Immature natural killer cell (primary cell): ENCODE measurements around the gene LRRC26. TPM values are rescaled to one million over a fixed set of nuclear protein-coding genes. Genes with fewer than 3 reads are reported as not detected.

Source experiments
- DNase-seq, 3 donors: peaks; one replicate each; pipeline ENCODE4 v3.0.0; 2022; ENCODE audit warnings: mixed read lengths in 1 of 3
- H3K27ac Mint-ChIP-seq, 6 donors: one replicate each; pipeline ENCODE4 v1.8.0; 2020; ENCODE audit warnings: mixed read lengths in 6 of 6, mild to moderate bottlenecking in 5 of 6, inconsistent platforms in 4 of 6, moderate library complexity in 3 of 6
- H3K27me3 Mint-ChIP-seq, 3 donors: one replicate each; pipeline ENCODE4 v1.8.0; 2020 to 2021; ENCODE audit warnings: low read depth in 3 of 3, mild to moderate bottlenecking in 3 of 3, mixed read lengths in 3 of 3, moderate library complexity in 3 of 3, inconsistent platforms in 1 of 3
- H3K36me3 Mint-ChIP-seq, 3 donors: one replicate each; pipeline ENCODE4 v1.8.0; 2020; ENCODE audit warnings: mixed read lengths in 3 of 3, inconsistent platforms in 2 of 3, mild to moderate bottlenecking in 2 of 3
- H3K4me1 Mint-ChIP-seq, 2 donors: one replicate each; pipeline ENCODE4 v1.8.0; 2020; ENCODE audit warnings: inconsistent platforms in 2 of 2, mild to moderate bottlenecking in 2 of 2, mixed read lengths in 2 of 2, moderate library complexity in 1 of 2
- H3K4me3 Mint-ChIP-seq, 5 donors: one replicate each; pipeline ENCODE4 v1.8.0; 2020; ENCODE audit warnings: mild to moderate bottlenecking in 5 of 5, mixed read lengths in 5 of 5, inconsistent platforms in 3 of 5, moderate library complexity in 3 of 5
- H3K9me3 Mint-ChIP-seq, 6 donors: one replicate each; pipeline ENCODE4 v1.8.0; 2020; ENCODE audit warnings: mild to moderate bottlenecking in 6 of 6, mixed read lengths in 6 of 6, inconsistent platforms in 4 of 6, moderate library complexity in 3 of 6
- polyA plus RNA-seq, 3 donors: library from polyadenylated mRNA; unstranded; fragments of 300-500 nt; fragmentation: Illumina TruSeq; gene quantifications; one replicate each; pipeline ENCODE4 v1.2.3, GENCODE V29; 2021

The LRRC26 gene
- polyA plus RNA-seq, 3 donors from 2014 or later, result 0.22 to 2.1 TPM; not detected in 1

DNA sequence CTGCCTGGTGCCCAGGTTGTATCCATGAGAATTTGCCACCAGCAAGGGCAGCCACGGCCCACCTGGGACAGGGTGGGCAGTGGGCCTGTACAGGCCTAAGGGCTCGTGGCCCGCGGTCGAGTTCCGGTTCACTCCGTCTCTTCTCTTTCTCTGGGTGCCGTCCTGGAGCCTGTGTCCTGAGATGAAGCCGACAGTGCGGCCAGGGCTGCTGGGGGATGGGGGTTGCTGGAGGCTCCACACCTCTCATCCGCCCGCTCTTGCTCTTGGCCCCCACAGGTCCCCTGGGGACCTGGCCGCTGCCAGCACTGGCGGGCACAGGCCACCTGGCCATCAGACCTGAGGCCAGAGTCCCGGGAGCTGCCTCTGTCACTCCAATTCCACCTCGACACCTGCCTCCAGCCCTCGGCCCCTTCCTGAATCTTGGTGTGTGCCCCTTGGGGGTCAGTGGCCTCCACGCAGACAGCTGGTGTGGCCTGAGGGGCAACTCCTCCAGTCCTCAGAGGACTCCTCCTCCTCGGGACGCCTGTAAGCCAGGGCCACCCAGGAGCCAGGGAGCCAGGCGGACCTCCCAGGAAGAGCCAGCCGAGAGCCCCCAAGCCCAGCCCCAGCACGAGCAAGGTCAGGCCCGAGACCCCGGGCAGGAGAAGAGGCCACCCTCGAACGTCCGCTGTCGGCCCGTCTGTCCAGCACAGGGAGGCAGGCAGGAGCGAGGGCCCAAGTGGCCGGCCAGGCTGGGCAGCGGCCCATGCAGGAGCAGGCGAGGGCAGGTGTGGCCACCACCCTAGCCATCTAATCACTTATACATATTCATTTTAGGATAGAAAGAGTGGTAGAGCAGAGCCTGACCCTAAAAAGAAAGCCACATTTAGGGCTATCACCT lies 5.2 kb downstream of the LRRC26 start:
- no peak overlapping the region for H3K27ac Mint-ChIP-seq
- H3K4me1 Mint-ChIP-seq, result no peaks in the 10 kb centered on the region
- no peaks in the 10 kb centered on the region for H3K9me3 Mint-ChIP-seq
- H3K36me3 Mint-ChIP-seq, result no peaks in the 10 kb centered on the region
- DNase-seq, result no peak
- H3K27me3 Mint-ChIP-seq, result peaks cover 9 to 21% (median 17%) of the 10 kb centered on the region in 3 donors
- no peak overlapping the region for H3K4me3 Mint-ChIP-seq

DNA sequence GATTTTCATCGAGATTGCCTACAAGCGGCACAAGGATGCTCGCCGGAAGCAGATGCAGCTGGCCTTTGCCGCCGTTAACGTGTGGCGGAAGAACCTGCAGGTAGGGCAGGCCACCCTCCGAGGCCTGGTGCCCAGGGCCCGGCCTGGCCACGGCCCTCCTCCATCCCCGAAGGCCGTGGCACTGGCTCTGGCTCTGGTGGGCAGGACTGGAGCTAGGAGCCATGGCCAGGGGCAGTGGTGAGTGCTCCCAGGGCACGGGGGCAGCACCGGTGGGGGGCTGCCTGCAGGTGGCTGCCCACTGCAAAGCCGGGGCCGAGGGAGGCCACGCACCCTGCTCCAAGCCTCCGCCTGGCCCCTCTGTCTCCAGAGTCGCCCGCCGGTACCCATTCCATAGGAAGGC lies 6.0 kb downstream of the LRRC26 start:
- H3K27ac Mint-ChIP-seq, result no peak overlapping the region
- peaks cover 11 to 29% (median 19%) of the 10 kb centered on the region in 3 donors for H3K27me3 Mint-ChIP-seq
- peaks cover 0 to 1% of the 10 kb centered on the region in 2 donors for H3K4me1 Mint-ChIP-seq
- H3K36me3 Mint-ChIP-seq, result no peaks in the 10 kb centered on the region
- no peak overlapping the region for H3K4me3 Mint-ChIP-seq
- DNase-seq, result no peak
- H3K9me3 Mint-ChIP-seq, result no peaks in the 10 kb centered on the region

DNA sequence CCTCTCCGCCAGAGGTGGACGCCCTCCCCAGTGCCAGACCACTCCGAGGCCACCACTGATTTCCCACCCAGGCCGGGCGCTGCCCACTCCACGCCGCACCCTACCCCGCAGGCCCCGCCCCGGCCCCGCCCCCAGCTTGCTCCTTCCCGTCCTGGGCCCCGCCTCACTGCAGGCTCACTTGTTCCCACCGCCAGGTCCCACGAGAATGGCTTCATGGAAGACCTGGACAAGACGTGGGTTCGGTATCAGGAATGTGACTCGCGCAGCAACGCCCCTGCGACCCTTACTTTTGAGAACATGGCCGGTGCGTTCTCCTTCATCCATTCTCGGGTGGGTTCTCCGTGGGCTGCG lies 6.5 kb downstream of the LRRC26 start:
- Mint-ChIP-seq H3K4me3 (no peak overlapping the region), H3K4me1 (peaks cover 1% of the 10 kb centered on the region in 2 donors), H3K27me3 (peaks cover 11 to 29% (median 21%) of the 10 kb centered on the region in 3 donors), H3K36me3 (no peaks in the 10 kb centered on the region), H3K9me3 (no peaks in the 10 kb centered on the region), H3K27ac (no peak overlapping the region)
- no peak for DNase-seq

DNA sequence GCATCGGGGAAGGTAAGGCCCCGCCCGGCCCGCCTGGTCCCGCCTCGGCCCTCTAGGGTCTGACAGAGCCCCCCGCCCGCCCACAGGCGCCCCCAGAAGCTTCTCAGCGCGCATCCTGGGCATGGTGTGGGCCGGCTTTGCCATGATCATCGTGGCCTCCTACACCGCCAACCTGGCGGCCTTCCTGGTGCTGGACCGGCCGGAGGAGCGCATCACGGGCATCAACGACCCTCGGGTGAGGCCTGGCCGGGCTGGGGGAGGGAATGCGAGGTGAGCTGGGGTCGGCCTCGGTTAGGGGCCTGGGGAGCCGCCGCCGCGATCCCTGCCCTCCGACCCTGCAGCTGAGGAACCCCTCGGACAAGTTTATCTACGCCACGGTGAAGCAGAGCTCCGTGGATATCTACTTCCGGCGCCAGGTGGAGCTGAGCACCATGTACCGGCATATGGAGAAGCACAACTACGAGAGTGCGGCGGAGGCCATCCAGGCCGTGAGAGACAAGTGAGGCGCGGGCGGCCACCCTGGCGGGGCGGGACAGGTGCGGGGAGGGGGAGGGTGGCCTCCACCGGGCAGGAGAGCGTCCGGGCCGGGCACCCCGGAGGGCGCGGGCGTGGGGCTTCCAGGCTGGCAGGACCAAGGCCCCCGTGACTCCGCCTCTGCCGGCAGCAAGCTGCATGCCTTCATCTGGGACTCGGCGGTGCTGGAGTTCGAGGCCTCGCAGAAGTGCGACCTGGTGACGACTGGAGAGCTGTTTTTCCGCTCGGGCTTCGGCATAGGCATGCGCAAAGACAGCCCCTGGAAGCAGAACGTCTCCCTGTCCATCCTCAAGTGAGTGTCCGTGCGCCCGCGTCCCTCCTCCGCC lies 7.1 kb downstream of the LRRC26 start:
- peaks cover 12 to 34% (median 21%) of the 10 kb centered on the region in 3 donors for H3K27me3 Mint-ChIP-seq
- DNase-seq, result no peak
- H3K36me3 Mint-ChIP-seq, result no peaks in the 10 kb centered on the region
- no peak overlapping the region for H3K27ac Mint-ChIP-seq
- peaks cover 4 to 5% of the 10 kb centered on the region in 2 donors for H3K4me1 Mint-ChIP-seq
- peak overlapping the region in 1 of 5 donors; percentile 24 for H3K4me3 Mint-ChIP-seq
- no peaks in the 10 kb centered on the region for H3K9me3 Mint-ChIP-seq

DNA sequence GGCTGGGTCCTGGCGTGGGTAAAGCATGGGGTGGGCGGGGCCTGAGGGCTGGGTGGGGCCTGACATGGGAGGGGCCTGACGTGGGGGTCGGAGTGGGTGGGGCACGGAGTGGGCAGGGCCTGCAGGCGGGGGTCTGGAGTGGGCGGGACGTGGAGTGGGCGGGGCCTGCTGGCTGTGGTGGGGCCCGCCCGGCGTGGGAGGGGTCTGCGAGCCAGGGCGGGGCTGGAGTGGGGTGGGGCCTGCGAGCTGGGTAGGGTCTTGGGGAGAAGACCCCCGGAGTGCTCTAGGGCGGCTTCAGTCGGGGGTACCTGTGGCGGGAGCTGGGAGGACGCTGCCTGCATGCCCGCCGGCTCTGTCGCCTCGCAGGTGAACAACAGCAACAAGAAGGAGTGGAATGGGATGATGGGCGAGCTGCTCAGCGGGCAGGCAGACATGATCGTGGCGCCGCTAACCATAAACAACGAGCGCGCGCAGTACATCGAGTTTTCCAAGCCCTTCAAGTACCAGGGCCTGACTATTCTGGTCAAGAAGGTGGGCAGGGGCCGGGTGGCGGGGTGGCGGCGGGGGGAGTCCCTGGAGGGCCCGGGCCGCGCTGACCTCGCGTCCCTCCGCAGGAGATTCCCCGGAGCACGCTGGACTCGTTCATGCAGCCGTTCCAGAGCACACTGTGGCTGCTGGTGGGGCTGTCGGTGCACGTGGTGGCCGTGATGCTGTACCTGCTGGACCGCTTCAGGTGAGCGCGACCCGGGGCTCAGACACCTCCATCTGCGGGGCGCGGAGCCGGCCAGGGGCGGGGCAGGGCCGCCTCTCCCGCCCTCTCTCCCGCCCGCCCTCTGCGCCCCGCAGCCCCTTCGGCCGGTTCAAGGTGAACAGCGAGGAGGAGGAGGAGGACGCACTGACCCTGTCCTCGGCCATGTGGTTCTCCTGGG lies 8.0 kb downstream of the LRRC26 start:
- peaks cover 12 to 39% (median 18%) of the 10 kb centered on the region in 3 donors for H3K27me3 Mint-ChIP-seq
- no peak overlapping the region for H3K27ac Mint-ChIP-seq
- H3K36me3 Mint-ChIP-seq, result no peaks in the 10 kb centered on the region
- DNase-seq, result no peak
- peaks cover 5 to 9% of the 10 kb centered on the region in 2 donors for H3K4me1 Mint-ChIP-seq
- no peaks in the 10 kb centered on the region for H3K9me3 Mint-ChIP-seq
- no peak overlapping the region for H3K4me3 Mint-ChIP-seq

DNA sequence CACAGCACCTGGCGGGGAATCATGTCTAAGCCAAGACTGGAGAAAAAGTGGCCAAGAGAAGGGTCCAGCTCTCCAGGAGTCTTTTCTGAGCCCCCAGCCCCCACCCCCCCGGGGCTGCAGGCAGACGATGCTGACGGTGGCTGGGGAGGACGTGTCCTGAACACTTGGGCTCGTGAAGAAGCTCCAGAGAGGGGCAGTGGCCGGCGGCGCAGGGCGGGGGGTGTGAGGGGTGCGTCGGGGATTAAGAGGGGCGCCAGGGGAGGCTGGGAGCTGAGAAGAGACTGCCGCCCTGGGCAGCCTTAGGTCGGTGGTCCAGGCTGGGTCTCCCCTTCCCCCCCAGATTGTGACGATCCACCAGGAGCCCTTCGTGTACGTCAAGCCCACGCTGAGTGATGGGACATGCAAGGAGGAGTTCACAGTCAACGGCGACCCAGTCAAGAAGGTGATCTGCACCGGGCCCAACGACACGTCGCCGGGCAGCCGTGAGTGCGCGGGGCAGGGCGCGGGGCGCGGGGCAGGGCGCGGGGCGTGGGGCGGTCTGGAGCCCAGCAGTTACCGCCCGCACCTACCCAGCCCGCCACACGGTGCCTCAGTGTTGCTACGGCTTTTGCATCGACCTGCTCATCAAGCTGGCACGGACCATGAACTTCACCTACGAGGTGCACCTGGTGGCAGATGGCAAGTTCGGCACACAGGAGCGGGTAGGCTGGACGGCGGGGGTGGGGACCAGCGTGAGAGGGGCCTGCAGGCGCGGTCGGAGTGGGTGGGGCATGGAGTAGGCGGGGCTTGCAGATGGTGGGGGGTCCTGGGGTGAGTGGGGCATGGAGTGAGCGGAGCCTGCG lies 8.9 kb downstream of the LRRC26 start:
- Mint-ChIP-seq H3K9me3 (no peaks in the 10 kb centered on the region), H3K4me1 (peaks cover 5 to 12% of the 10 kb centered on the region in 2 donors), H3K4me3 (no peak overlapping the region), H3K27me3 (peaks cover 14 to 33% (median 20%) of the 10 kb centered on the region in 3 donors), H3K36me3 (no peaks in the 10 kb centered on the region), H3K27ac (no peak overlapping the region)
- DNase-seq, result no peak

DNA sequence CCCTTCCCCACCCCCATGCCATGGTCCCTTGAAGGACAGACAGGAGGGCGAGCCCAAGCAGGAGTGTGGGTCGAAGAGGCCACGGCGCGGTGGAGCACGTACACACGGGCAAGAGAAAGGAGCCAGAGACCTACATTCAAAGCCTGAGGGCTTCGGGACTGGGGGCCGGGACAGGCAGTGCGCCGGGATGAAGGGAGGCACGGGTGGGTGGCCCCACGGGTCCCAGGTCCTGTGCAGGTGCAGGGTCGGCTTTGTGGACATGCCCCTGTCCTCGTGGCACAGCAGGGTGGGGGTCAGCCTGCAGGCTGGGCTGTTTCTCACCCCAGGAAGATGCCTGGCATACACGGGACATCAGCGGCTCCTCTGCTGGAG lies 9.8 kb downstream of the LRRC26 start:
- DNase-seq, result no peak
- Mint-ChIP-seq H3K9me3 (no peaks in the 10 kb centered on the region), H3K36me3 (no peaks in the 10 kb centered on the region), H3K27ac (no peak overlapping the region), H3K27me3 (peaks cover 11 to 30% (median 16%) of the 10 kb centered on the region in 3 donors), H3K4me3 (no peak overlapping the region), H3K4me1 (peaks cover 5 to 12% of the 10 kb centered on the region in 2 donors)

DNA sequence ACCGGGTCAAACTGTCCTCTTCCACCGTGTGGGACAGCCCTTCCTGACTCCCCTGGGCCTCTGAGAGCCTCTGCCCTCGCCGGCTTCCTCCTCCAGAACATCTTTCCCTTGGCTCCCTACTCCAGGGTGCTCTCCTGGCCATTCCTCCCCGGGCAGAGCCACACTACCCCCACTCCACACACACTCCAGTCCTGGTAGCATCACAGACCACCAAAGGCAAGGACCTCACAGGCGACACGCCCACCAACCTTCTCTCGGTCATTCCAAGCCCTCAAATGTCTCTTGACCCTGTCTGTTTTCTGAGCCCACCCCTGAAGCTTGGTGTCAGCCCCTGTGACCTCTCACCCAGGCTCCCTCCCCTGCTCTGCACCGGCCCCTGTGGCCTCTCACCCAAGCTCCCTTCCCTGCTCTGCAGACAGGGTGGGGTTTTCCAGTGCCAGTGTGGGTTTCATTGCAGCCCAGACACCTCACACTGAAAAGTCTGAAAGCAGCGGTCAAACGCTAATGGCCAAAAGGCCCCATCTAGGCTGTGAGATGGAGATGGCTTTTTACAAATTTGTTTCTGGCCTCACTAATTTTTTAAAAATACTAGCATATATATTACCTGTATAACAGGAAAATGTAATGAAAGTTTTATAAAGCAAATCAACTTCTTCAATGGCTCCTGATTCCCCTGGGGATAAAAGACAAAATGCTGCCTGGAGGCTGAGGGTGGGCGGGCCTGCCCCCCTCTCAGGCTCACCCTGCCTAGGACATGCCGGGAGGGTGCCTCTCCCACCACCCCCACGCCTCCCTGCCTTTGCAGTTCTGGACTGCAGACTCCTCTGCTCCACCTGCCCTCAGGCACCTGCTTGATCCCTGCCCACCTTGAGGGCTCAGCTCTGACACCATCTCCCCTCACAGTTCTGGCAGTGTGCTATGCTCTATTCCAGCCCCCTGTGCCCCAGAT lies 10.5 kb downstream of the LRRC26 start:
- peak overlapping the region in 2 of 5 donors; percentile 3 to 18 for H3K4me3 Mint-ChIP-seq
- DNase-seq, result no peak
- peaks cover 10 to 29% (median 13%) of the 10 kb centered on the region in 3 donors for H3K27me3 Mint-ChIP-seq
- H3K4me1 Mint-ChIP-seq, result peaks cover 5 to 12% of the 10 kb centered on the region in 2 donors
- peak overlapping the region in 1 of 6 donors; percentile 43 for H3K27ac Mint-ChIP-seq
- no peaks in the 10 kb centered on the region for H3K36me3 Mint-ChIP-seq
- no peaks in the 10 kb centered on the region for H3K9me3 Mint-ChIP-seq

DNA sequence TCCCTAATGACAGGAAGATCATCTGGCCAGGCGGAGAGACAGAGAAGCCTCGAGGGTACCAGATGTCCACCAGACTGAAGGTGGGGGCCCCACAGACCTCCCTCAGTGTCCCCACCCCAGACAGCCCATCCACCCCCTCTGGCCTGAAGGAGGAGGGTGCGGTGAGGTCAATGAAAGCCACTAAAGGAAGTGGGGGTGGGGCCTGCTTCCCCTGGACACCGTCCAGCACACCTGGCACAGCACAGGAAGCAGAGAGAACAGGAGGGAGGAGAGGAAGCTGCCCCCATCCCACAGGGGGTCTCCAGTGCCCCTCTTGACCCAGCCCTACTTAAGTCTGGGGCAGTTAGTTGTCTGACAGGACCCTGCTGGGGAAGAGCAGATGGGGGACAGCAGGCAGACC lies 11.2 kb downstream of the LRRC26 start:
- H3K36me3 Mint-ChIP-seq, result no peaks in the 10 kb centered on the region
- H3K9me3 Mint-ChIP-seq, result no peaks in the 10 kb centered on the region
- H3K27ac Mint-ChIP-seq, result no peak overlapping the region
- peaks cover 5 to 12% of the 10 kb centered on the region in 2 donors for H3K4me1 Mint-ChIP-seq
- no peak for DNase-seq
- no peak overlapping the region for H3K4me3 Mint-ChIP-seq
- peaks cover 10 to 29% (median 13%) of the 10 kb centered on the region in 3 donors for H3K27me3 Mint-ChIP-seq

DNA sequence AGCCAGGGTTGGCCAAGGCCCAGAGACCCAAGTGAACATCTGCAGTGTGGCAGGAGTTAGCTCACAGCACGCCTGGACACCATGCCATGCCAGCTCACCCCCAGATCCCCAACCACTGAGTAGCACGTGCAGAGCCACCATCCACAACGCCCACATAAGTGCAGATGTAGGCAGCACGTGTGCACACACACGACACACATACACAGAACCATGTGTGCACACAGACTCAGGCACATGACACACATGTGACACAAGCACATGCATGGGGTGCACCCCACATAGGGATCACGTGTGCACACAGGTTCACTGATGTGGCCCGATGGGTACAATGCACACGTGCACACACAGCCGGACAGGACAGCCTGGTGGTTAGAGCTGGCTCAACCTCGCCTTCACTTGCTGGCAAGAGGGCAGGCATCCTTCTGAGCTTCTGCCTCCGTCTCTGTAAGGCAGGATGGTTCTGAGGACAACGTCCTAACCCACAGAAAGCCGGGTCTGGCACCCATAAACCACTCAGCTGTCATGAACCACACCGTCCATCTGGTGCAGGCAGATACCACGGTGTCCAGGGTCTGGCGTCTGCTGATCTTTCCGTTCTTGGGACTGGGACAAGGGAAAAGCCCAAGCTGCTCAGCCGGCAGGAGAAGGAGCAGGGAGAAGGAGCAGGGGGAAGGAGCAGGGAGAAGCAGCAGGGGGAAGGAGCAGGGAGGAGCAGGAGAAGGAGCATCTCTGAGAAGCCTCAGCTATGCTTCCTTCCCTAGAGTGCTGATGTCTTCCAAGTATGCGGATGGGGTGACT lies 12.0 kb downstream of the LRRC26 start:
- no peak for DNase-seq
- H3K4me3 Mint-ChIP-seq, result peak overlapping the region in 3 of 5 donors; percentile 24 to 46 (median 39)
- peaks cover 5 to 12% of the 10 kb centered on the region in 2 donors for H3K4me1 Mint-ChIP-seq
- peaks cover 10 to 24% (median 13%) of the 10 kb centered on the region in 3 donors for H3K27me3 Mint-ChIP-seq
- H3K27ac Mint-ChIP-seq, result peak overlapping the region in 1 of 6 donors; percentile 40
- H3K9me3 Mint-ChIP-seq, result no peaks in the 10 kb centered on the region
- no peaks in the 10 kb centered on the region for H3K36me3 Mint-ChIP-seq
